ENCODE results near the gene DGKI. TPM values are rescaled to one million over a fixed set of nuclear protein-coding genes. Genes with fewer than 3 reads are reported as not detected.

The DGKI gene
- 0.20 and 1.2 TPM in 2 replicates for total RNA-seq

GRCh38 chr7:137846827-137847567, at the start of gene DGKI:
Gene DGKI, minus strand, starts transcription at chr7:137846974.

DNA sequence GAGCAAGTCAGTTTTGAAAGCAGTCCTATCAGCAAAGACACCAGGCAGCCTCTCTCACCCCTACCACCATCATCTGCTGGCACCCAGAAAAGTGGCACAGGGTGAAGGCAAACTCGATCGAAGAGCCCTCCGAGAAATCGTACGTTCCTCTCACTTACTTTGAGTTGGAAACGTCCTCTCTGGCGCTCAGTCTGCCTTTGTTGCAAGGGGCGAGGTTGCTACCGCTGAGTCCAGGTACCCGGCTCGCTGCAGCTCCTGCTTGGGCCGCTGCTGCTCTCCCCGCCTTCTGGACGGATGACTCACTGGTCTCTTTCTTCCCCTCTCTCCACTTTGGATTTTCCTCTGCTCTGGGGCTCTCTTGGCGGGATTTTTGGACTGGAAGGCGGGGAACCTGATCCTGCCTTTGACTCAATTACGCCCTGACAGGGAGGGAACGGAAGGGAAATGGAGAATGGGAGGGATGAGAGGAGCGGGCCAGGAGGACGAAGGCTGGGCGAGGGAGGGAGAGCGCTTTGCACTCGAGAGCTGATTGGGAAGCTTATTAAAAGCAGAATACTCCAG, 503.4 kb downstream of the DGKI start, which contains the start of gene PTN:
TSS of gene PTN (minus strand) at position 453 of the 561 bp plus-strand sequence. CDS start 88,760 bp downstream, outside the sequence.

Other genes starting within 250 kb of the DGKI start
- 26.0 and 27.1 TPM in 2 replicates for gene CREB3L2, start 155.1 kb upstream of the DGKI start, total RNA-seq
- gene AKR1D1, start 229.5 kb upstream of the DGKI start, total RNA-seq = not detected in 2 replicates